Measurements from ENCODE around the gene ALDH5A1.

The ALDH5A1 gene

GRCh38 chr6:24536466-24536865 is 41.7 kb downstream of the ALDH5A1 start:
- Histone ChIP-seq H3K9ac (ENCODE audit: low read length) (no peak overlapping the region), H3K79me2 (ENCODE audit: control insufficient read depth, insufficient read depth, low read length) (no peaks in the 10 kb centered on the region), H3K4me2 (ENCODE audit: low read length) (no peak overlapping the region), H3K27me3 (ENCODE audit: insufficient read depth, low read length, poor library complexity) (no peaks in the 10 kb centered on the region), H3K4me1 (ENCODE audit: control insufficient read depth, low read depth, low read length) (peaks cover 2% of the 10 kb centered on the region), H3K23ac (ENCODE audit: low read length) (no peak overlapping the region), H3K18ac (ENCODE audit: low read length) (no peak overlapping the region), H3K4me3 (ENCODE audit: low read length) (no peak overlapping the region), H3K79me1 (ENCODE audit: low read length) (no peaks in the 10 kb centered on the region), H3K36me3 (ENCODE audit: control insufficient read depth, insufficient read depth, low read length) (no peaks in the 10 kb centered on the region), H3K27ac (ENCODE audit: low read depth, low read length) (no peak overlapping the region), H4K8ac (ENCODE audit: low read depth, low read length) (no peak overlapping the region), H2BK120ac (ENCODE audit: low read depth, low read length) (no peak overlapping the region), H2BK15ac (replicated peaks; ENCODE audit: low read depth) (no peak overlapping the region), H2BK5ac (ENCODE audit: low read length) (no peak overlapping the region), H3K4ac (ENCODE audit: low read depth, low read length) (no peak overlapping the region), H4K5ac (ENCODE audit: low read length) (no peak overlapping the region), H3K56ac (ENCODE audit: low read length) (no peak overlapping the region), H2AK5ac (ENCODE audit: low read length) (no peak overlapping the region)
- WGBS (ENCODE audit: extremely low coverage, insufficient coverage, low lambda C conversion rate): no CpG with 5 or more reads among the region's 4 CpGs
- DNase-seq: no peak

DNA sequence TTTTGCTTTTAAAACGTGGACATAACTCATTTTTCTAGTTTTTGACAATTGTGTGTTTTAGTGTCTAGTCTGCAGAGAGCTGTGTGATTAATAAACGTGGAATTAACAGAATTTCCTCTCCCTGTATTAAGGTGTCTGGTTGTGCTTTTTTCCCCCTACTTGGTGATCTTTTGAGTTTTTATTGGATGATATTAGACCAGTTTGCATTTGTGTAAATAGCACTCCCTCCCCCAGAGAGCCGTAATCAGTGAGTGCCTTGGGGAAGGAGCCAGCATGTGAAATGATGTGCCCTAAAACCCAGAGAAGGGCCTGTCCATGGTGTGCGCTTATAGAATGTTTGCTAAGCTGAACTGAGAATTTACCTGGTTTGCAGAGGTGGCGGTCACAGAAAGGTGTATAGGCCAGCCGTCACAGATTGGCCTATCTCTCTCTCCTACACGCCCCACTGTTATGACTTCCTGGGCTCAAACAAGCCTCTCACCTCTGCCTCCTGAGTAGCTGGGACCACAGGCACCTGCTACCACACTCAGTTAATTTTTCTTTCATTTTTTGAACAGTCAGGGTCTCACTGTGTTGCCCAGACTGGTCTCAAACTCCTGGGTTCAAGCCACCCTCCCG is 42.4 kb downstream of the ALDH5A1 start:
- Histone ChIP-seq H3K36me3 (ENCODE audit: control insufficient read depth, insufficient read depth, low read length) (no peaks in the 10 kb centered on the region), H3K18ac (ENCODE audit: low read length) (no peak overlapping the region), H4K5ac (ENCODE audit: low read length) (no peak overlapping the region), H3K4me1 (ENCODE audit: control insufficient read depth, low read depth, low read length) (peaks cover 2% of the 10 kb centered on the region), H2AK5ac (ENCODE audit: low read length) (no peak overlapping the region), H3K4me3 (ENCODE audit: low read length) (no peak overlapping the region), H4K8ac (ENCODE audit: low read depth, low read length) (no peak overlapping the region), H3K79me2 (ENCODE audit: control insufficient read depth, insufficient read depth, low read length) (no peaks in the 10 kb centered on the region), H3K9ac (ENCODE audit: low read length) (no peak overlapping the region), H3K23ac (ENCODE audit: low read length) (no peak overlapping the region), H3K27ac (ENCODE audit: low read depth, low read length) (no peak overlapping the region), H2BK15ac (replicated peaks; ENCODE audit: low read depth) (no peak overlapping the region), H2BK120ac (ENCODE audit: low read depth, low read length) (no peak overlapping the region), H3K4me2 (ENCODE audit: low read length) (no peak overlapping the region), H3K27me3 (ENCODE audit: insufficient read depth, low read length, poor library complexity) (no peaks in the 10 kb centered on the region), H2BK5ac (ENCODE audit: low read length) (no peak overlapping the region), H3K4ac (ENCODE audit: low read depth, low read length) (no peak overlapping the region), H3K56ac (ENCODE audit: low read length) (no peak overlapping the region), H3K79me1 (ENCODE audit: low read length) (no peaks in the 10 kb centered on the region)
- no CpG with 5 or more reads among the region's 8 CpGs for WGBS (ENCODE audit: extremely low coverage, insufficient coverage, low lambda C conversion rate)
- DNase-seq: no peak

GRCh38 chr6:24537771-24538385 is 43.1 kb downstream of the ALDH5A1 start:
- no peaks in the 10 kb centered on the region for H3K36me3 ChIP-seq (ENCODE audit: control insufficient read depth, insufficient read depth, low read length)
- no peak overlapping the region for H2AK5ac ChIP-seq (ENCODE audit: low read length)
- no peak overlapping the region for H3K18ac ChIP-seq (ENCODE audit: low read length)
- no peak overlapping the region for H3K9ac ChIP-seq (ENCODE audit: low read length)
- DNase-seq: no peak
- H3K4me2 ChIP-seq (ENCODE audit: low read length): no peak overlapping the region
- no peak overlapping the region for H3K4ac ChIP-seq (ENCODE audit: low read depth, low read length)
- no peak overlapping the region for H3K4me3 ChIP-seq (ENCODE audit: low read length)
- no peak overlapping the region for H4K5ac ChIP-seq (ENCODE audit: low read length)
- no peaks in the 10 kb centered on the region for H3K27me3 ChIP-seq (ENCODE audit: insufficient read depth, low read length, poor library complexity)
- peaks cover 2% of the 10 kb centered on the region for H3K4me1 ChIP-seq (ENCODE audit: control insufficient read depth, low read depth, low read length)
- no peak overlapping the region for H2BK5ac ChIP-seq (ENCODE audit: low read length)
- H3K27ac ChIP-seq (ENCODE audit: low read depth, low read length): no peak overlapping the region
- no peaks in the 10 kb centered on the region for H3K79me2 ChIP-seq (ENCODE audit: control insufficient read depth, insufficient read depth, low read length)
- H2BK15ac ChIP-seq (replicated peaks; ENCODE audit: low read depth): no peak overlapping the region
- H3K79me1 ChIP-seq (ENCODE audit: low read length): no peaks in the 10 kb centered on the region
- WGBS (ENCODE audit: extremely low coverage, insufficient coverage, low lambda C conversion rate): no CpG with 5 or more reads among the region's 8 CpGs
- H3K56ac ChIP-seq (ENCODE audit: low read length): no peak overlapping the region
- no peak overlapping the region for H4K8ac ChIP-seq (ENCODE audit: low read depth, low read length)
- no peak overlapping the region for H3K23ac ChIP-seq (ENCODE audit: low read length)
- H2BK120ac ChIP-seq (ENCODE audit: low read depth, low read length): no peak overlapping the region

- Histone ChIP-seq H3K27me3 (ENCODE audit: insufficient read depth, low read length, poor library complexity) (no peaks in the 10 kb centered on the region), H3K56ac (ENCODE audit: low read length) (no peak overlapping the region), H3K27ac (ENCODE audit: low read depth, low read length) (no peak overlapping the region), H2BK120ac (ENCODE audit: low read depth, low read length) (no peak overlapping the region), H3K79me1 (ENCODE audit: low read length) (no peaks in the 10 kb centered on the region), H3K36me3 (ENCODE audit: control insufficient read depth, insufficient read depth, low read length) (no peaks in the 10 kb centered on the region), H3K18ac (ENCODE audit: low read length) (peak overlapping the region; percentile 41), H2AK5ac (ENCODE audit: low read length) (no peak overlapping the region), H4K5ac (ENCODE audit: low read length) (no peak overlapping the region), H3K4ac (ENCODE audit: low read depth, low read length) (no peak overlapping the region), H3K4me3 (ENCODE audit: low read length) (no peak overlapping the region), H3K4me2 (ENCODE audit: low read length) (no peak overlapping the region), H3K79me2 (ENCODE audit: control insufficient read depth, insufficient read depth, low read length) (no peaks in the 10 kb centered on the region), H4K8ac (ENCODE audit: low read depth, low read length) (no peak overlapping the region), H3K4me1 (ENCODE audit: control insufficient read depth, low read depth, low read length) (peaks cover 2% of the 10 kb centered on the region), H2BK15ac (replicated peaks; ENCODE audit: low read depth) (no peak overlapping the region), H2BK5ac (ENCODE audit: low read length) (no peak overlapping the region), H3K23ac (ENCODE audit: low read length) (no peak overlapping the region), H3K9ac (ENCODE audit: low read length) (no peak overlapping the region)
- no CpG with 5 or more reads among the region's 8 CpGs for WGBS (ENCODE audit: extremely low coverage, insufficient coverage, low lambda C conversion rate)
- DNase-seq: no peak
Measured at GRCh38 chr6:24539416-24539815, 44.6 kb downstream of the ALDH5A1 start.

DNA sequence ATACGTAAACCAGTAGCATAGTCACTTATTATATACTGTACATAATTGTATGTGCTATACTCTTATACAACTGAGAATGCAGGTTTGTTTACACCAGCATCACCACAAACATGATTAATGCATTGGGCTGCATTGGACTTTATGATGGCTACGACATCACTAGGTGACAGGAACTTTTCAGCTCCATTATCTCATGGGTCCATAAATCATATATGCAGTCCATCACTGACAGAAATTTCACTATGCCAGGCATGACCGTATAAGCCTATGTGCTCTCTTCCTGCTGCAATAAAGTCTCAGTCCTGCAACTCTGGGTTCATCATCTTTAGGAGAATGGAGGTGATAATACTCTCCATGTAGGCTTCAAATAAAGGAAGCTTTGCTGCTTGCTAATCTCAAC is 45.4 kb downstream of the ALDH5A1 start:
- no peak overlapping the region for H3K4ac ChIP-seq (ENCODE audit: low read depth, low read length)
- H4K8ac ChIP-seq (ENCODE audit: low read depth, low read length): no peak overlapping the region
- no peak overlapping the region for H4K5ac ChIP-seq (ENCODE audit: low read length)
- no CpG with 5 or more reads among the region's 3 CpGs for WGBS (ENCODE audit: extremely low coverage, insufficient coverage, low lambda C conversion rate)
- H3K79me1 ChIP-seq (ENCODE audit: low read length): no peaks in the 10 kb centered on the region
- H3K27me3 ChIP-seq (ENCODE audit: insufficient read depth, low read length, poor library complexity): no peaks in the 10 kb centered on the region
- no peak overlapping the region for H3K23ac ChIP-seq (ENCODE audit: low read length)
- no peak overlapping the region for H3K4me2 ChIP-seq (ENCODE audit: low read length)
- H3K9ac ChIP-seq (ENCODE audit: low read length): no peak overlapping the region
- no peaks in the 10 kb centered on the region for H3K4me1 ChIP-seq (ENCODE audit: control insufficient read depth, low read depth, low read length)
- no peak overlapping the region for H3K27ac ChIP-seq (ENCODE audit: low read depth, low read length)
- no peak overlapping the region for H2AK5ac ChIP-seq (ENCODE audit: low read length)
- H3K56ac ChIP-seq (ENCODE audit: low read length): no peak overlapping the region
- H3K79me2 ChIP-seq (ENCODE audit: control insufficient read depth, insufficient read depth, low read length): no peaks in the 10 kb centered on the region
- H2BK15ac ChIP-seq (replicated peaks; ENCODE audit: low read depth): no peak overlapping the region
- H3K36me3 ChIP-seq (ENCODE audit: control insufficient read depth, insufficient read depth, low read length): no peaks in the 10 kb centered on the region
- H3K4me3 ChIP-seq (ENCODE audit: low read length): no peak overlapping the region
- no peak overlapping the region for H3K18ac ChIP-seq (ENCODE audit: low read length)
- no peak overlapping the region for H2BK120ac ChIP-seq (ENCODE audit: low read depth, low read length)
- H2BK5ac ChIP-seq (ENCODE audit: low read length): no peak overlapping the region
- DNase-seq: no peak

- Histone ChIP-seq H3K27ac (ENCODE audit: low read depth, low read length) (no peak overlapping the region), H4K5ac (ENCODE audit: low read length) (no peak overlapping the region), H3K4ac (ENCODE audit: low read depth, low read length) (no peak overlapping the region), H4K8ac (ENCODE audit: low read depth, low read length) (no peak overlapping the region), H3K56ac (ENCODE audit: low read length) (no peak overlapping the region), H3K79me1 (ENCODE audit: low read length) (no peaks in the 10 kb centered on the region), H3K4me1 (ENCODE audit: control insufficient read depth, low read depth, low read length) (no peaks in the 10 kb centered on the region), H2BK5ac (ENCODE audit: low read length) (no peak overlapping the region), H3K23ac (ENCODE audit: low read length) (no peak overlapping the region), H3K18ac (ENCODE audit: low read length) (no peak overlapping the region), H3K27me3 (ENCODE audit: insufficient read depth, low read length, poor library complexity) (no peaks in the 10 kb centered on the region), H2BK120ac (ENCODE audit: low read depth, low read length) (no peak overlapping the region), H3K36me3 (ENCODE audit: control insufficient read depth, insufficient read depth, low read length) (no peaks in the 10 kb centered on the region), H3K9ac (ENCODE audit: low read length) (no peak overlapping the region), H3K4me2 (ENCODE audit: low read length) (no peak overlapping the region), H2AK5ac (ENCODE audit: low read length) (no peak overlapping the region), H3K79me2 (ENCODE audit: control insufficient read depth, insufficient read depth, low read length) (no peaks in the 10 kb centered on the region), H2BK15ac (replicated peaks; ENCODE audit: low read depth) (no peak overlapping the region), H3K4me3 (ENCODE audit: low read length) (no peak overlapping the region)
- no CpG with 5 or more reads among the region's 4 CpGs for WGBS (ENCODE audit: extremely low coverage, insufficient coverage, low lambda C conversion rate)
- DNase-seq: peak; percentile 30
Measured at GRCh38 chr6:24543683-24544082, 48.9 kb downstream of the ALDH5A1 start.

Data from mesendoderm (in vitro differentiated cells).